HepG2 (cell line): ENCODE measurements around the gene CTAGE1. TPM values are rescaled to one million over a fixed set of nuclear protein-coding genes. Genes with fewer than 3 reads are reported as not detected.

Experiments
- ATAC-seq: fragments of 200-7000 bp; cut with Tn5 transposase; 3 replicates; pipeline ENCODE4 v1.9.1; 2020; ENCODE audit warnings: mild to moderate bottlenecking, moderate library complexity
- BruUV-seq: library from RNA; stranded (reverse); fragments of 400-500 nt; replicated peaks from 2 replicates; lab custom pipeline; 2021; lab: Mats Ljungman, UMichigan
- CTCF ChIA-PET: fragments of 300-600 bp; formaldehyde crosslinking; extraction: SDS; loops from one replicate; lab custom pipeline; 2021; ENCODE audit warnings: low total read pairs, inconsistent platforms, low intra/inter-chr PET ratio; lab: Yijun Ruan, JAX
- POLR2A ChIA-PET: fragments of 350-600 bp; sonication (Branson Sonifier 250); formaldehyde crosslinking; loops from one replicate; lab custom pipeline; 2020; ENCODE audit warnings: antibody characterized with exemption, inconsistent platforms; lab: Yijun Ruan, JAX
- DNase-seq: peaks from one replicate; pipeline ENCODE4 v3.0.0-alpha.2; 2015; ENCODE audit warnings: low spot score
- FAIRE-seq: peaks from 3 replicates; lab custom pipeline; 2011; peaks lifted over from hg19 to GRCh38; lab: Jason Lieb, UNC
- H2AFZ ChIP-seq: one replicate; pipeline ENCODE4 v1.6.1; 2011; ENCODE audit warnings: low read length, inconsistent platforms
- H3K27ac ChIP-seq: fragments of 300-600 bp; 3 replicates; pipeline ENCODE4 v1.8.0; 2011; ENCODE audit warnings: mixed run types, mild to moderate bottlenecking, mixed read lengths, low read length, inconsistent platforms; ENCODE audit not compliant: insufficient read depth; ENCODE audit errors: extremely low read length
- H3K27me3 ChIP-seq, 2 experiments: fragments of 200-600 bp in 1 of 2; 2 replicates in 1 of 2; 3 replicates in 1 of 2; pipeline versions ENCODE4 v1.6.0 to v1.8.0; 2011; ENCODE audit warnings: low read length in 2 of 2, mild to moderate bottlenecking in 2 of 2, moderate library complexity in 2 of 2, inconsistent platforms in 1 of 2; ENCODE audit not compliant: insufficient read depth in 2 of 2, control insufficient read depth in 1 of 2
- H3K36me3 ChIP-seq, 2 experiments: fragments of 200-600 bp in 1 of 2; replicated peaks in 1 of 2; 2 replicates in 1 of 2; 3 replicates in 1 of 2; pipeline versions ENCODE4 v1.5.1 to v1.8.0; 2011; ENCODE audit warnings: low read length in 2 of 2, inconsistent platforms in 1 of 2; ENCODE audit not compliant: insufficient read depth in 2 of 2, control insufficient read depth in 1 of 2
- H3K4me1 ChIP-seq: 2 replicates; pipeline ENCODE4 v1.5.1; 2012; ENCODE audit warnings: low read length, inconsistent platforms; ENCODE audit not compliant: insufficient read depth
- H3K4me2 ChIP-seq: 2 replicates; pipeline ENCODE4 v1.6.0; 2011; ENCODE audit warnings: low read depth, low read length, inconsistent platforms
- H3K4me3 ChIP-seq, 3 experiments: fragments of 200-600 bp in 1 of 3; sonication (generic), shearing (Covaris generic) in 1 of 3; replicated peaks in 1 of 3; 2 replicates each; pipeline ENCODE4 v1.5.1; 2011 to 2016; ENCODE audit warnings: low read length in 3 of 3, inconsistent platforms in 2 of 3, low read depth in 2 of 3, mild to moderate bottlenecking in 2 of 3, control low read depth in 1 of 3, mixed read lengths in 1 of 3; ENCODE audit not compliant: insufficient read depth in 1 of 3
- H3K79me2 ChIP-seq: one replicate; pipeline ENCODE4 v1.6.1; 2011; ENCODE audit warnings: low read length, inconsistent platforms; ENCODE audit not compliant: insufficient read depth
- H3K9ac ChIP-seq: 2 replicates; pipeline ENCODE4 v1.6.0; 2011; ENCODE audit warnings: mild to moderate bottlenecking, low read depth, low read length, inconsistent platforms; ENCODE audit not compliant: insufficient read depth
- H3K9me3 ChIP-seq: 2 replicates; pipeline ENCODE4 v1.5.1; 2012; ENCODE audit warnings: mild to moderate bottlenecking, low read length
- H4K20me1 ChIP-seq: 2 replicates; pipeline ENCODE4 v1.6.0; 2011; ENCODE audit warnings: inconsistent platforms, mild to moderate bottlenecking, low read length, moderate library complexity; ENCODE audit not compliant: insufficient read depth
- BRD4 ChIP-seq: sonication (generic); formaldehyde crosslinking; IDR thresholded peaks from 2 replicates; pipeline ENCODE4 v1.4.0; 2020; ENCODE audit warnings: missing genetic modification reagents
- CEBPG ChIP-seq: IDR thresholded peaks from 2 replicates; pipeline ENCODE4 v1.6.1; 2016
- EP300 ChIP-seq, 3 experiments: sonication (generic) in 1 of 3; formaldehyde crosslinking in 1 of 3; IDR thresholded peaks; 2 replicates each; pipeline versions ENCODE4 v1.5.1 to v1.6.1; 2011 to 2020; ENCODE audit warnings: low read depth in 2 of 3, low read length in 2 of 3, borderline replicate concordance in 1 of 3, improper control_type of control experiment in 1 of 3, mild to moderate bottlenecking in 1 of 3, missing genetic modification reagents in 1 of 3, moderate library complexity in 1 of 3
- JDP2 ChIP-seq: sonication (generic); formaldehyde crosslinking; IDR thresholded peaks from 2 replicates; pipeline ENCODE4 v1.8.1; 2022; ENCODE audit warnings: missing genetic modification reagents, borderline replicate concordance
- MAFG ChIP-seq: sonication (generic); formaldehyde crosslinking; IDR thresholded peaks from 2 replicates; pipeline ENCODE4 v1.5.1; 2020; ENCODE audit warnings: mild to moderate bottlenecking, missing genetic modification reagents
- MED1 ChIP-seq: sonication (generic); formaldehyde crosslinking; IDR thresholded peaks from 2 replicates; pipeline ENCODE4 v1.4.0; 2020; ENCODE audit warnings: missing genetic modification reagents
- NR1H2 ChIP-seq: sonication (generic); formaldehyde crosslinking; IDR thresholded peaks from 2 replicates; pipeline ENCODE4 v1.8.1; 2022; ENCODE audit warnings: low read depth, missing genetic modification reagents, borderline replicate concordance
- ZKSCAN5 ChIP-seq: sonication (generic); formaldehyde crosslinking; IDR thresholded peaks from 2 replicates; pipeline ENCODE4 v1.5.1; 2020; ENCODE audit warnings: mild to moderate bottlenecking, missing genetic modification reagents
- ZNF451 ChIP-seq: sonication (generic); formaldehyde crosslinking; IDR thresholded peaks from 2 replicates; pipeline ENCODE4 v1.5.0; 2020; ENCODE audit warnings: mild to moderate bottlenecking, missing genetic modification reagents
- in situ Hi-C: cut with HindIII; loops from 2 replicates; pipeline ENCODE4 v1.10.0; 2017; ENCODE audit warnings: low pct_unique_long_range_greater_than_20kb; ENCODE audit not compliant: extremely low pct_ligation_motif_present
- intact Hi-C: fragments of 100-400 bp; cut with micrococcal nuclease; formaldehyde crosslinking; loops from one replicate; pipeline ENCODE4 v1.10.0; 2022; ENCODE audit not compliant: unreplicated experiment
- polyA plus RNA-seq, 8 experiments: library from polyadenylated mRNA; depleted of rRNA in 3 of 8; stranded (reverse) in 7 of 8; unstranded in 1 of 8; fragments of >200 nt; fragmentation: Illumina TruSeq in 4 of 8; extraction: Trizol in 4 of 8; gene quantifications; 2 replicates each; pipeline versions ENCODE4 v1.2.1 to v1.2.3, GENCODE V29; 2011 to 2016; ENCODE audit warnings: low read depth in 4 of 8, missing spikeins in 1 of 8, mixed read lengths in 1 of 8; ENCODE audit not compliant: insufficient read depth in 1 of 8
- total RNA-seq, 5 experiments: library from RNA; depleted of rRNA; stranded (reverse); fragments of >200 nt; fragmentation: Illumina TruSeq; extraction: Trizol; gene quantifications; 2 replicates each; pipeline ENCODE4 v1.2.3, GENCODE V29; 2016; ENCODE audit warnings: low read depth in 1 of 5
- TF ChIP-seq, protein P1 (sequence below): sonication (generic); formaldehyde crosslinking; IDR thresholded peaks from 2 replicates; pipeline ENCODE4 v1.4.0; 2020; ENCODE audit warnings: missing genetic modification reagents, borderline replicate concordance
- TF ChIP-seq, protein P2 (sequence below): sonication (generic); formaldehyde crosslinking; IDR thresholded peaks from 2 replicates; pipeline ENCODE4 v1.8.0; 2022; ENCODE audit warnings: mild to moderate bottlenecking, missing genetic modification reagents, moderate library complexity
- TF ChIP-seq, protein P3 (sequence below): IDR thresholded peaks from 2 replicates; pipeline ENCODE4 v1.6.1; 2016; ENCODE audit warnings: missing biosample characterization, missing genetic modification reagents, low read depth
- TF ChIP-seq, protein P4 (sequence below): sonication (generic); formaldehyde crosslinking; IDR thresholded peaks from 2 replicates; pipeline ENCODE4 v1.4.0; 2020; ENCODE audit warnings: missing genetic modification reagents, low read depth, mild to moderate bottlenecking, borderline replicate concordance
- TF ChIP-seq, protein P5 (sequence below): sonication (generic); formaldehyde crosslinking; IDR thresholded peaks from 2 replicates; pipeline ENCODE4 v1.8.1; 2023; ENCODE audit warnings: mild to moderate bottlenecking, moderate library complexity, missing genetic modification reagents

The CTAGE1 gene
- total and polyA plus RNA-seq, 2 of the 13 experiments (the other 11 are each of a cell fraction or from before 2014, with no cell fraction given): 0.02 TPM; not detected in 1

DNA sequence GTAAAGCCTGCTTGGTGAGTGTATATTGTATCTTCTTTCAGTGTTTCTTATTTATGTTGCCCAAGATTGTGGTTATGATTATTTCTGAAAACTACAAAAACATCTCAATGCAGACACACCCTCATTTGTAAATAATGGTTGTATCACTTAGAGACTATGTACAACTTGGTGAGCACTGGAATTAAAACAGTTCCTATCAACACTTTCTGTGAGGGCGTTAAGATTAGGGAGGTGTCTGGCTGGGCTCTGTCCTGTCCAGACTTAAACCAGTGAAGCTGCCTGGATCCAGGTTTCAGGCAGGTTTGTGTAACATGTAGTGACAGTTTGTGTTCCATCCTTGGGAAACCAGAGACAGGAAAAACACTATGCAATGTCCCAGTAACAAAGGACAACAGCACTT is 49.7 kb downstream of the CTAGE1 start (continued):
- TF ChIP-seq, protein P1, sequence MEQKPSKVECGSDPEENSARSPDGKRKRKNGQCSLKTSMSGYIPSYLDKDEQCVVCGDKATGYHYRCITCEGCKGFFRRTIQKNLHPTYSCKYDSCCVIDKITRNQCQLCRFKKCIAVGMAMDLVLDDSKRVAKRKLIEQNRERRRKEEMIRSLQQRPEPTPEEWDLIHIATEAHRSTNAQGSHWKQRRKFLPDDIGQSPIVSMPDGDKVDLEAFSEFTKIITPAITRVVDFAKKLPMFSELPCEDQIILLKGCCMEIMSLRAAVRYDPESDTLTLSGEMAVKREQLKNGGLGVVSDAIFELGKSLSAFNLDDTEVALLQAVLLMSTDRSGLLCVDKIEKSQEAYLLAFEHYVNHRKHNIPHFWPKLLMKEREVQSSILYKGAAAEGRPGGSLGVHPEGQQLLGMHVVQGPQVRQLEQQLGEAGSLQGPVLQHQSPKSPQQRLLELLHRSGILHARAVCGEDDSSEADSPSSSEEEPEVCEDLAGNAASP (CRISPR knock-in tag): no peak
- TF ChIP-seq JDP2 (no peak), CEBPG (CRISPR knock-in tag) (no peak)
- TF ChIP-seq, protein P2, sequence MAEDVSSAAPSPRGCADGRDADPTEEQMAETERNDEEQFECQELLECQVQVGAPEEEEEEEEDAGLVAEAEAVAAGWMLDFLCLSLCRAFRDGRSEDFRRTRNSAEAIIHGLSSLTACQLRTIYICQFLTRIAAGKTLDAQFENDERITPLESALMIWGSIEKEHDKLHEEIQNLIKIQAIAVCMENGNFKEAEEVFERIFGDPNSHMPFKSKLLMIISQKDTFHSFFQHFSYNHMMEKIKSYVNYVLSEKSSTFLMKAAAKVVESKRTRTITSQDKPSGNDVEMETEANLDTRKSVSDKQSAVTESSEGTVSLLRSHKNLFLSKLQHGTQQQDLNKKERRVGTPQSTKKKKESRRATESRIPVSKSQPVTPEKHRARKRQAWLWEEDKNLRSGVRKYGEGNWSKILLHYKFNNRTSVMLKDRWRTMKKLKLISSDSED (CRISPR knock-in tag): no peak
- TF ChIP-seq, protein P3, sequence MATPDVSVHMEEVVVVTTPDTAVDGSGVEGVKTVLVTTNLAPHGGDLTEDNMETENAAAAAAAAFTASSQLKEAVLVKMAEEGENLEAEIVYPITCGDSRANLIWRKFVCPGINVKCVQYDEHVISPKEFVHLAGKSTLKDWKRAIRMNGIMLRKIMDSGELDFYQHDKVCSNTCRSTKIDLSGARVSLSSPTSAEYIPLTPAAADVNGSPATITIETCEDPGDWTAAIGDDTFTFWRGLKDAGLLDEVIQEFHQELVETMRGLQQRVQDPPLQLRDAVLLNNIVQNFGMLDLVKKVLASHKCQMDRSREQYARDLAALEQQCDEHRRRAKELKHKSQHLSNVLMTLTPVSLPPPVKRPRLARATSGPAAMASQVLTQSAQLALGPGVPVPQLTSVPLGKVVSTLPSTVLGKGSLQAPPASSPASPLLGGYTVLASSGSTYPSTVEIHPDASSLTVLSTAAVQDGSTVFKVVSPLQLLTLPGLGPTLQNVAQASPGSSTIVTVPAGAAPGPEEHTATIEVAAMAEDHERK (CRISPR knock-in tag): no peak

DNA sequence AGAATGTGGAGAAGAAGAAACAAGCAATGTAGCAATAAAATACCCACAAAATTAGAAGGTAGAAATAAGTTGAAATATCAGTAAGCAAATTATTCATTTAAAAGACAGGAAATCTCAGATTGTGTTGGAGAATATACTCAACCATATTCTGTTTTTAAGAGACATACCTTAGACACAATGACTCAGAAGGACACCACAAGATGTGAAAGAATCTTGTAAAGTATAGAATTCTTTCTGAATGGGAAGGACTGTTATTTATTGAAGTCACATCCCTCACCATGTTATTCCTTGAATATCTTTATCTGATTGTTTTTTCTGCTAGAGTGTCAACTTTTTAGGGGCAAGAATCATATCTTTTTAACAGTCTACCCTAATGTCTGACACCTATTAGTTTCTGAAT is 50.4 kb downstream of the CTAGE1 start:
- H3K9ac ChIP-seq: no peak overlapping the region
- POLR2A ChIA-PET: no interaction called here
- no TSS peak for BruUV-seq
- ATAC-seq (no peak), FAIRE-seq (no peak), DNase-seq (no peak)
- no peaks in the 10 kb centered on the region for H3K79me2 ChIP-seq
- CTCF ChIA-PET: no interaction called here
- H3K27me3 ChIP-seq: no peaks in the 10 kb centered on the region
- H4K20me1 ChIP-seq: no peaks in the 10 kb centered on the region
- intact Hi-C loops: no loop called here
- no peak overlapping the region for H3K27ac ChIP-seq
- in situ Hi-C loops: no loop called here
- TF ChIP-seq EP300 (IDR thresholded peaks at IDR 0.05; ENCODE audit: low read depth in 2 of 2, low read length in 2 of 2) (no peak), EP300 (CRISPR knock-in tag; IDR thresholded peaks at IDR 0.05; ENCODE audit: borderline replicate concordance) (no peak), ZKSCAN5 (CRISPR knock-in tag) (no peak), NR1H2 (CRISPR knock-in tag) (no peak), BRD4 (CRISPR knock-in tag) (no peak), MAFG (CRISPR knock-in tag) (no peak), ZNF451 (CRISPR knock-in tag) (no peak), MED1 (no peak)
- TF ChIP-seq, protein P4, sequence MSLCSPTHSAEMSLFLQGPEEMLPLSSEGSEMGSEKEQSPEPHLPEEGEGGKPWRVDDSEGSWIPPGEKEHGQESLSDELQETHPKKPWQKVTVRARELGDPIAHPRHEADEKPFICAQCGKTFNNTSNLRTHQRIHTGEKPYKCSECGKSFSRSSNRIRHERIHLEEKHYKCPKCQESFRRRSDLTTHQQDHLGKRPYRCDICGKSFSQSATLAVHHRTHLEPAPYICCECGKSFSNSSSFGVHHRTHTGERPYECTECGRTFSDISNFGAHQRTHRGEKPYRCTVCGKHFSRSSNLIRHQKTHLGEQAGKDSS (CRISPR knock-in tag): no peak
- TF ChIP-seq, protein P5, sequence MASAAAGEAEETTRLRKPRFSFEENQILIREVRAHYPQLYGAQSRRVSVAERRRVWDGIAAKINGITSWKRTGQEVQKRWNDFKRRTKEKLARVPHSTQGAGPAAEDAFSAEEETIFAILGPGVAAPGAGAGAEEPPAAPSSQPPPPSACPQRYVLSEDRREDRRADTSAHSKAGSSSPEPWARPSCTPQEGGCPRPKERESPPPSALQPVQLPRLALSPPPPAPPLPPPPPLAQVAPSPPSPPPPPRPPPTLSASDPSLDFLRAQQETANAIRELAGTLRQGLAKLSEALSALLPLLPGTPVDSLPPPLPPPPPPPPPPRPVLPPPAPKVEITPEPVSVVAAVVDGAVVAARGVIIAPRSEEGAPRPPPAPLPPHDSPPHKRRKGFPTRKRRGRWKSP (CRISPR knock-in tag): no peak
- TF ChIP-seq, all 625 proteins: peak for 0
- Histone ChIP-seq H2AFZ (no peak overlapping the region), H3K4me3 (no peak overlapping the region), H3K36me3 (no peaks in the 10 kb centered on the region), H3K4me2 (no peak overlapping the region), H3K4me1 (no peaks in the 10 kb centered on the region), H3K9me3 (no peaks in the 10 kb centered on the region)
